ENCODE measurements around the gene MSI2. TPM values are rescaled to one million over a fixed set of nuclear protein-coding genes. Genes with fewer than 3 reads are reported as not detected.

MSI2 gene
- total RNA-seq, 1 donor from 2014 or later = 26.6 TPM

- no peak overlapping the region for H3K4me3 ChIP-seq (ENCODE audit: low read depth, low read length)
- DNase-seq (ENCODE audit: low read depth) = no peak
- no peak for TF ChIP-seq CTCF (conservative IDR thresholded peaks at IDR 0.05; ENCODE audit: low read depth, low read length)
Observed at GRCh38 chr17:57344261-57344660, 87.9 kb downstream of the MSI2 start.

- no peak for DNase-seq (ENCODE audit: low read depth)
- no peak overlapping the region for H3K4me3 ChIP-seq (ENCODE audit: low read depth, low read length)
- no peak for TF ChIP-seq CTCF (conservative IDR thresholded peaks at IDR 0.05; ENCODE audit: low read depth, low read length)
Observed at GRCh38 chr17:57349541-57350247, 93.4 kb downstream of the MSI2 start.

GRCh38 chr17:57350266-57350665, 93.9 kb downstream of the MSI2 start:
- H3K4me3 ChIP-seq (ENCODE audit: low read depth, low read length) = no peak overlapping the region
- TF ChIP-seq CTCF (conservative IDR thresholded peaks at IDR 0.05; ENCODE audit: low read depth, low read length) = no peak
- no peak for DNase-seq (ENCODE audit: low read depth)

- TF ChIP-seq CTCF (conservative IDR thresholded peaks at IDR 0.05; ENCODE audit: low read depth, low read length) = peak; percentile 16
- no peak for DNase-seq (ENCODE audit: low read depth)
- H3K4me3 ChIP-seq (ENCODE audit: low read depth, low read length) = no peak overlapping the region
Observed at GRCh38 chr17:57352665-57353175, 96.4 kb downstream of the MSI2 start.

- no peak for DNase-seq (ENCODE audit: low read depth)
- no peak overlapping the region for H3K4me3 ChIP-seq (ENCODE audit: low read depth, low read length)
- no peak for TF ChIP-seq CTCF (conservative IDR thresholded peaks at IDR 0.05; ENCODE audit: low read depth, low read length)
Observed at GRCh38 chr17:57354673-57355072, 98.3 kb downstream of the MSI2 start.

- no peak overlapping the region for H3K4me3 ChIP-seq (ENCODE audit: low read depth, low read length)
- no peak for DNase-seq (ENCODE audit: low read depth)
- TF ChIP-seq CTCF (conservative IDR thresholded peaks at IDR 0.05; ENCODE audit: low read depth, low read length) = no peak
Observed at GRCh38 chr17:57355090-57355859, 99.0 kb downstream of the MSI2 start.
